HG03175 (cell line): ENCODE measurements around the gene AKNA.

ENCODE experiments used
- ATAC-seq: cut with Tn5 transposase; IDR thresholded peaks from one replicate; pipeline ENCODE4 v1.9.1; 2021; ENCODE audit warnings: mild to moderate bottlenecking, moderate library complexity; ENCODE audit not compliant: unreplicated experiment

Gene AKNA

DNA sequence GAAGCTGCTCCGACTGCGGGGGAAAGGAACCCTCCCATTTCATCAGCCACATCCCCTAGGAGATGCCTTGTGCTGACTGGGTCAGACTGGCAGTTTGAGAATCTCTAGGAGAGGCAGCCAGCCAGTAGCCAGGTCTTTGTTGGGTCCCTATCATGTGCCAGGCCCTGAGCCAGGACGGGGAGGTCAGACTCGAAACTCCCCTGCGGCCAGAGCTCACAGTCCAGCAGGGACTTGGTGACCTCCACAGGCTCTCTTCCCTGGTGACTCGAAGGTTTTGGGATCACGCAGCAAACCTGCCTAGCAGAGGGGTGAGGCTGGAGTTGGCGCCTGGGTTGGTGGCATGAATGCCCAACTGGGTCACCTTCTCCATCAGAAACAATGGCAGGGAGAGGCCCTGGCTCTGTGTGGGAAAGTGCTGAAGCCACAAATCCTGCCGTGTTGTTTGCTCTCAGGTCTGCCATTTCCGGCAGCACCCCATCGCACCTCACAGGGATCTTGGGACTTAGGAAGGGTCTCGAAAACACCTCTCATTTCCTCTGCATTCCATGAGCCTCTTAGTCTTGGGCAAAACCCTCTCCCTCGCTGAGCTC, 79.3 kb downstream of the AKNA start:
- no peak for ATAC-seq

DNA sequence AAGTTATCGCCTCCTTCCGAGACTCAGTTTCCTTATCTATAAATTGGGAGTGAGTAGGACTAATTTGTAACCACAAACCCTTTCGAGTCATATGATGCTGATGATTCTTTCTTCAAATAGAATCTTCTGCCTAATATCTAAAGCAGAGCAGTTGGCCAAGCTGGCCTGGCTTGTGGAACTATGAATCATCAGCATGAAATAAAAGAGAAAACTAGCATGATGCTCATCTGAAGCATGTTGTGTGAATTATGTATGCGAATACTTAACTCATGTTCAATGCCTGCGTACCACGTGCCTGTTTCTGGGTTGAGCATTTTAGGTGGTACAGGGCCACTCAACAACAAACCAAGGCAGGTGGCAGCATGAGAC, 79.9 kb downstream of the AKNA start:
- no peak for ATAC-seq

GRCh38 chr9:114304416-114305188, 83.2 kb downstream of the AKNA start:
- ATAC-seq: no peak

DNA sequence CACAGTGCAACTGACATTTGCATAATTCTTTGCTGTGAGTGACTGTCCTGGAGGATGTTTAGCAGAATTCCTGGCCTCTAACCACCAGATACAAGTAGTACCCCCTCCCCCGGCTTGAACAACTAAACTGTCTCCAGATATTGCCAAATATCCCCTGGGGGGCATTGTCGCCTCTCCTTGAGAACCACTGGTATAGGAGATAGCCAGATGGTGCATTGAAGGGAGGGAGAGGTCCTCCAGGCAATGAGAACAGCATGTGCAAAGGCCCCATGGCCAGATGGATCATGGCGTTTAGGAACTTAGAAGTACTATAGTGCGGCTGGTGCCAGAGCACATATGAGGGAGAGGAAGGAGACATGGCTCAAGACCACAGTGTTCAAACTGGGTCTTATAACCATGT, 83.8 kb downstream of the AKNA start:
- ATAC-seq: no peak

DNA sequence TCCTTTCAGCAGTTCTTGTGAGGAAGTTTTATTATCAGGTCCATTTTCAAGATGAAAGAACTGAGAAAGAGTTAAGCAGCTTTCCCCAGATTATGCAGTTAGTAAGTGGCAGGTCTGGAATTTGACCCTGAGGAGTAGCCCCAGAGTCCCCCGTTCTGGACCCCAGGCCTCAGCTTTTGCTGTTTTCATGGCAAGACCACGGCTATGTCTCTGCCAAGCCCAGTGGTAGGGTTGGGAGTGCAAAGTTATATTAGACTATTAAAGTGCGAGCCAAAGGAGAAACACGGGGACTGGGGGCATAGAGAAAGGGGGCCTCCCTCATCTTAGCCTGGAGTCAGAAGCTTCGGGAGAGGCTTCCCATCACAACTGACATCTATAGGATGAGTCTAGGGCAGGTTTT, 84.2 kb downstream of the AKNA start:
- ATAC-seq: no peak

DNA sequence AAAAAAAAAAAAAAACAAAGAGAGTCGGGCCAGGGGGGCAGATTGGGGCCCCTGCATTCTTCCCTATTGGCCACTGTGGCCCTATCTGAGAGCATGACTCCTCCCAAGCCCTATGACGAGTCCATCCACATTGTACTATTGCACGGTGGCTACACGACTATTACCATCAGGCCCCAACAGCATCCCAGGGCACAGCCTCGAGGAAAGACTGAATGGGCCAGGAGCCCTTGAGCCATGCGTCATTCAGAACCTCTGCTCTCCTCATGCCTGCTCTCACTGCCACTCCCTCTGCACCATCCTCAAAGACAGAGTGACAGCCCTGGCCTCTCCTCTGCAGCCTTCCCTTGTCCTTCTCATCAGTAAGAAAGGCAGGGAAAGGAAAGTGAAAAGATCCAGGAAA, 85.1 kb downstream of the AKNA start:
- ATAC-seq: no peak

- ATAC-seq: no peak
Observed at GRCh38 chr9:114301798-114302565, 85.8 kb downstream of the AKNA start.

- ATAC-seq: no peak
Observed at GRCh38 chr9:114300846-114301797, 86.7 kb downstream of the AKNA start.

GRCh38 chr9:114300153-114300845, 87.5 kb downstream of the AKNA start:
- no peak for ATAC-seq

DNA sequence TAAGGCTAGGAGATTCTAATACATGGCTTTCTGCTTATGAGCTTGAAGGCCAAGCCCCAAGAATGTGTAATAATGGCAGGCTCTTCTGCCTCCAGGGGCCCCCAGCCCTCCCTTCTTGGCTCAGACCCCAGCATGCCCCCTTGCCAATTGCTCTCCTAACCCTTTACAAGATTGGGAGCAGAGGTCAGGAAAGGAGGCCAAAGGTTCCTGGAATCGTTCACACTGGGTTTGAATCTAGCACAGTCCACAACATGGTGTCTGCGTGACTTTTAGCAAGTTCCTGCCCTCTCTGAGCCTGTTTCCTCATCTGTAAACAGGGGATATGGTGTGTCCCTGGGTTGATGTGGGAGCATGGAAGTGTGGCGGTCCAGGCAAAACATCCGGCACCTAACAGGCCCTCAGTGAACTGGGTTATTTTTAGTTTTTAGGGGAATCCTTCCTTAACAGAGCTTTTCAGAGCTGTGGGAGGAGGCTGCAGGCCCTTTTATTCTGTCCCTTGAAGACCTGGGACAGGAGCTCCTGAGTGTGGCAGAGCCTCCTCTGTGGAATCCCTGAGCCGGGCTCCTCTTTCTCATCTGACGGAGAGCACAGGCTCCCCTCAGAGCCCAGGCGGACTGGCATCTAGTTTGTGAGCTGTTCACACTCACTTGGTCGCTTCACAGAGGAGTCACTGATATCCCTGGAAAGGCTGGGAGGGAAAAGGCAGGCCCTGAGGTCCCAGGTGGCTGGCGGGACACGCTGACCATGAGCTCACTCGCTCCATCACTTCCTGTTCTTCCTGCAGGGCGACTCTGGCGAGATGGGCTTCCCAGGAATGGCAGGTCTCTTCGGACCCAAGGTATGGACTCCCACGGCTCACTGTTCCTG, 88.3 kb downstream of the AKNA start:
- no peak for ATAC-seq

DNA sequence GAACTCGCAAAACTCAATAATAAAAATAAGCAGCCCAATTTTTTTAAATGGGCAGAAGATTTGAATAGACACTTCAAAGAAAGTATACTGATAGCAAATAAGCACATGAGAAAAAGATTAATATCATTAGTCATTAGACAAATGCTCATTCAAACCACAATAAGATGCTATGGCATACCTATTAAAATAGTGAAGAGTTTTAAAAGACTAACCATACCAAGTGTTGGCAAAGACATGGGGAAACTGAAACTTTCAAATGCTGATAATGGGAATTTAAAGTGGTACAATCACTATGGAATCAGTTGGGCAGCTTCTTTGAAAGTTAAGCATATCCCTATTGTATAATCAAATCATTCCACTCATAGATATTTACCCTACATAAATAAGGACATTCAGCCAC, 91.4 kb downstream of the AKNA start:
- ATAC-seq: no peak

DNA sequence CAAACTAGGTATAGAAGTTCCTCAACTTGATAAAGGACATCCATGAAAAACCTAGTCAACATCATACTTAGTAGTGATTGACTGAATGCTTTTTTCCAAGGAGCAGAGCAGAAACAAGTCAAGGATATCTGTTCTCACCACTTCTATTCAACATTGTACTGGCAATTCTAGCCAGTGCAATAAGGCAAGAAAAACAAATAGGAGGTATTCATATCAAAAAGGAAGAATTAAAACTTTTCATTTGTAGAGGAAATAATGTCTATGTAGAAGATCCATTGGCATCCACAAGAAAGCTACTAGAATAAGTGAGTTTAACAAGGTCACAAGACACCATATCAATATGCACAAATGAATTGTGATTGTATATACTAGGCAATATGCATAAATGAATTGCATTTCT, 93.1 kb downstream of the AKNA start:
- no peak for ATAC-seq

- no peak for ATAC-seq
Observed at GRCh38 chr9:114291886-114292590, 95.7 kb downstream of the AKNA start.

- no peak for ATAC-seq
Observed at GRCh38 chr9:114291064-114291474, 96.7 kb downstream of the AKNA start.

DNA sequence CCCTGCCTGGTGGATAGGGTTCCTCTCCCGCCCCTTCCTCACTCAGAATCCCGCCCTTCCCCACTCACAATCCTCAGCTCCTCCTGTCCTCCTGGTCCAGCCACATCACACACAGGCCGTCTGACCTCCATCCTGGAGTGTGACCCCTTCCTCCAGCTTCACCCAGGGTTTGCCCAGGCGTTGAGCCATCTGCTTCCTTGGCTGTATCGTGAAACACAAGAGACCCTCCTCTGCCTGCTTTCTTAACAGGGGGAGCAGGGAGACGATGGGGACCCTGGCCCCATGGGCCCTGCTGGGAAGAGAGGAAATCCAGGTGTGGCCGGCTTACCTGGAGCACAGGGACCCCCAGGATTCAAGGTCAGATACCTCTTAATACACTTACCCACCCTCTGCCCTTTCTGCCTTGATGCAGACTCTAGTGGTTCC, 97.2 kb downstream of the AKNA start:
- no peak for ATAC-seq

- no peak for ATAC-seq
Observed at GRCh38 chr9:114289571-114290481, 98.0 kb downstream of the AKNA start.

DNA sequence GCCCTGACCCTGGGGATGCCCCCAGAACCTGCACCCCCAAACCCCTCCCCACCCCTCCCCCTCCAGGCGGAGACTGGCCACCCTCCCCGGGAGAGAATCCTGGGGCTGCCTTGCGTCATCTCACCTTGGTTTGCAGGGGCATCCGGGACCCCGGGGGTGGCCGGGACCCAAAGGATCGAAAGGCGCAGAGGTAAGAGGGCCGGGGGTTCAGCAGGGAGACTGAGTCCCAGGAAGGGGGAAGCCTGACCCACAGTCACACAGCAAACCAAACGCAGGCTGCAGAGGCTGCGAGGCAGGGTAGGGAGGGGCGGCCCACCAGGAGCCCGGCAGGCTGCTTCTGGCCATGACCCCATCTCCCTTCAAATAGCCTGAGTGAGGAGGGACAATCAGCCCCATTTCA, 98.7 kb downstream of the AKNA start:
- ATAC-seq: no peak
